NCI-H82 treated with DMSO at 0.1 percent for 48 hours (cell line): Measurements from ENCODE around the gene SOX15.

Experiments used
- DNase-seq: peaks from one replicate; lab custom pipeline; 2025; ENCODE audit not compliant: unreplicated experiment; lab: John Stamatoyannopoulos, UW

The SOX15 gene

DNA sequence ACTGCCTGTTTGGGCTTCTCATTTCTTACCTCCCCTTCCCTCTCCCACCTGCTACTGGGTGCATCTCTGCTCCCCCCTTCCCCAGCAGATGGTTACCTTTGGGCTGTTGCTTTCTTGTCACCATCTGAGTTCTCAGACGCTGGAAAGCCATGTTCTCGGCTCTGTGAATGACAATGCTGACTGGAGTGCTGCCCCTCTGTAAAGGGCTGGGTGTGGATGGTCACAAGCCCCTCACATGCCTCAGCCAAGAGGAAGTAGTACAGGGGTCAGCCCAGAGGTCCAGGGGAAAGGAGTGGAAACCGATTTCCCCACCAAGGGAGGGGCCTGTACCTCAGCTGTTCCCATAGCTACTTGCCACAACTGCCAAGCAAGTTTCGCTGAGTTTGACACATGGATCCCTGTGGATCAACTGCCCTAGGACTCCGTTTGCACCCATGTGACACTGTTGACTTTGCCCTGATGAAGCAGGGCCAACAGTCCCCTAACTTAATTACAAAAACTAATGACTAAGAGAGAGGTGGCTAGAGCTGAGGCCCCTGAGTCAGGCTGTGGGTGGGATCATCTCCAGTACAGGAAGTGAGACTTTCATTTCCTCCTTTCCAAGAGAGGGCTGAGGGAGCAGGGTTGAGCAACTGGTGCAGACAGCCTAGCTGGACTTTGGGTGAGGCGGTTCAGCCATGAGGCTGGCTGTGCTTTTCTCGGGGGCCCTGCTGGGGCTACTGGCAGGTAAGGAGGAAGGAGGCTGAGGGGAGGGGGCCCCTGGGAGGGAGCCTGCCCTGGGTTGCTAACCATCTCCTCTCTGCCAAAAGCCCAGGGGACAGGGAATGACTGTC lies 10.7 kb downstream of the SOX15 start, which contains the start of gene CD68:
CD68 (plus strand) TSS at position 638 of the 833 bp plus-strand sequence; CDS start at position 678, 40 bp downstream.
- DNase-seq: peak; percentile 74

DNA sequence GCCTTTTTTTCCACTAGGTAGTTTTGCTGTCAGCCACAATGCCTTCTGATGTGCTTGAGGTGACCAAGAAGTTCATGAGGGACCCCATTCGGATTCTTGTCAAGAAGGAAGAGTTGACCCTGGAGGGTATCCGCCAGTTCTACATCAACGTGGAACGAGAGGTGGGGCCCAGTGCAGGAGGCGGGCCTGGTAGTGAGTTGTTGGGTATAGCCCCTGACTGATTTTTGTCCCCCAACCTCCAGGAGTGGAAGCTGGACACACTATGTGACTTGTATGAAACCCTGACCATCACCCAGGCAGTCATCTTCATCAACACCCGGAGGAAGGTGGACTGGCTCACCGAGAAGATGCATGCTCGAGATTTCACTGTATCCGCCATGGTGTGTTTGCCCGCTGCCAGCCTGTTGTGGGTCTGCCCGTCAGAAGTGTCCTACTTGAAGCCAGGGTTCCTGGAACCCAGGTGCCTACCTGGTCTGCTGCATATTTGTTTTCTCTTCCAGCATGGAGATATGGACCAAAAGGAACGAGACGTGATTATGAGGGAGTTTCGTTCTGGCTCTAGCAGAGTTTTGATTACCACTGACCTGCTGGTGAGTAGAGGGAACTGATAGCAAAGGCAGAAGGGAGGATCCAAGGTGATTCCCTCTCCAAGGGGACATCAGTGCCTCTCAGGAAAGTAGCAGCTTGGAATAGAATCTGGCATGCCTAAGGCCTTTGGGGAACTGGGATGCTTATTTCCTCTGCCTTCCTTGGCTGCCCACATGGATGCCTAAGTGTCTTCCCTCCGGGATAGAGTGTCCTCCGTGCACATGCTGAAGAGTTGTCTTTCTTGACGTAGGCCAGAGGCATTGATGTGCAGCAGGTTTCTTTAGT lies 12.3 kb downstream of the SOX15 start:
- no peak for DNase-seq

DNA sequence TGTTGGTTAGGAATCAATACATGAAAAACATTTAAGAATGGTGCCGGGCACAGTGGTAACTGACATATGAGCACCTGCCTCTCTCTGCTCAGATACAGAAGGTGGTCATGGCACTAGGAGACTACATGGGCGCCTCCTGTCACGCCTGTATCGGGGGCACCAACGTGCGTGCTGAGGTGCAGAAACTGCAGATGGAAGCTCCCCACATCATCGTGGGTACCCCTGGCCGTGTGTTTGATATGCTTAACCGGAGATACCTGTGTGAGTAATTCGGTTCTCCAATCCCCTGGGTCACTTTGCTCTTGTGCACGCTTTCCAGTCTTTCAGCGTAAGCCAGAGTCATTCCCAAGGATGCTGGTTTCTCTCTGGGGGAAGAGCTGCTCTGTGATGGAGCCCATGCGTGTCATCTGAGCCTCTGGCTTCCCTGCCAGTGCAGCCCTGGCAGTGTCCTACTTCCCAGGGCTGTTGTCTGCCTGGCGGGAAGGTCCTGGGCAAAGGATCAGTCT lies 13.4 kb downstream of the SOX15 start:
- no peak for DNase-seq

DNA sequence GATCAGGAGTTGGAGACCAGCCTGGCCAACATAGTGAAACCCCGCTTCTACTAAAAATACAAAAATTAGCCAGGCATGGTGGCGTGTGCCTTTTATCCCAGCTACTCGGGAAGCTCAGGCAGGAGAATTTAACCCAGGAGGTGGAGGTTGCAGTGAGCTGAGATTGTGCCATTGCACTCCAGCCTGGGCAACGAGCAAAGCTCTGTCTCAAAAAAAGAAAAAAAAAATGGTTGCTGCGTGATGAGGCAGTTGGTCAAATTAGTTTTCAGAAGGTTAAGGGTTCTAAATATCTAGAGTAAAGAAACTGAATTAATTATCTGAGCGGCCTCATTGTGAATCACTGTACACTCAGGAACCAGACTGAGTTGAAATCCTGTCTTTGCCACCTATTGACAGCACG lies 13.9 kb downstream of the SOX15 start:
- DNase-seq: no peak

DNA sequence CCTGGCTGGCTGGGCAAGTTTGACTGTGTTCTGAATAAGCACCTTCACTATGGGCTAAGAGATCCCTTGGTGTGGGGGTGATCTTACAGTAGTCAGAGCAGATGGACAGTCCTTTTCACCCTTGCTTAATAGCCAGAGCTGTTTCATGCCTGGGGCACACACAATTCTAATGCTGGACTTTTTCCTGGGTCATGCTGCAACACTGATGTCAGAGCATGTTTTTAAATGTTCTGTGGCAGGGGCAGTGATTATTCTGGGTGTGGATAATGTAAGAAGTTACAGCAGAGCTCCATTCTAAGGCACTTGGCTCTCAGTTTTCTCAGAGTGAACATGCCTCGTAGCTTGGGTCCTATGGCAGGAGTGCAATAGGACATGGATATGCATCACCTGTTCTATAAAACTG lies 14.4 kb downstream of the SOX15 start:
- no peak for DNase-seq

DNA sequence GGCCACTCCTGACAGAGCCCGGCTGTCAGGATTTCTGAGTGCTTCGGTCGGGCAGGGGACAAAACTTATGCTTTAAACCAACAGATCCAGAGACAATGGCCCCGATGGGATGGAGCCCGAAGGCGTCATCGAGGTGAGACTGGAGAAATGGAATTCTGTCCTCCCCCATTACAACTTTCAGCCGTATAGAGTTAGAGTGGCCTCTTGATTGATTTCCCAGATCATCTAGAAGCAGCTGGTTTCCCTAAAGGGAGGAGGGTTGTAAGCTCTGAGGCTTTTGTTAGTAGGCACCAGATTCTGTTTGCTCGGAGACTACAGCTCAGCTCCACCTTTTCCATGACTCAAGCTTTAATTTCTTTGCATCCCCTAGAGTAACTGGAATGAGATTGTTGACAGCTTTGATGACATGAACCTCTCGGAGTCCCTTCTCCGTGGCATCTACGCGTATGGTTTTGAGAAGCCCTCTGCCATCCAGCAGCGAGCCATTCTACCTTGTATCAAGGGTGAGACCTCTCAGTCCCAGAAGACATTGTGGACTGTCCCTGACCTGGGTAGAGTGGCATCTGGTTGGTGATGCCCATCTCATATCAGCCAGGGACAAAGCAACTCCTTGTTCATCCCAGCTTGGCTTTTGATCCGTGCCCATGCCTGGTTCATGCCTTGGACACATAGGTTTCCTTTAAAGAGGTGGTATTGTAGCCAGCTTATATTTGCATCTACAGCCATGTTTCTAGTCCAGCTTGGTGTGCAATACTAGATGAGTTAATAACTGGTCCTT lies 15.5 kb downstream of the SOX15 start:
- no peak for DNase-seq

DNA sequence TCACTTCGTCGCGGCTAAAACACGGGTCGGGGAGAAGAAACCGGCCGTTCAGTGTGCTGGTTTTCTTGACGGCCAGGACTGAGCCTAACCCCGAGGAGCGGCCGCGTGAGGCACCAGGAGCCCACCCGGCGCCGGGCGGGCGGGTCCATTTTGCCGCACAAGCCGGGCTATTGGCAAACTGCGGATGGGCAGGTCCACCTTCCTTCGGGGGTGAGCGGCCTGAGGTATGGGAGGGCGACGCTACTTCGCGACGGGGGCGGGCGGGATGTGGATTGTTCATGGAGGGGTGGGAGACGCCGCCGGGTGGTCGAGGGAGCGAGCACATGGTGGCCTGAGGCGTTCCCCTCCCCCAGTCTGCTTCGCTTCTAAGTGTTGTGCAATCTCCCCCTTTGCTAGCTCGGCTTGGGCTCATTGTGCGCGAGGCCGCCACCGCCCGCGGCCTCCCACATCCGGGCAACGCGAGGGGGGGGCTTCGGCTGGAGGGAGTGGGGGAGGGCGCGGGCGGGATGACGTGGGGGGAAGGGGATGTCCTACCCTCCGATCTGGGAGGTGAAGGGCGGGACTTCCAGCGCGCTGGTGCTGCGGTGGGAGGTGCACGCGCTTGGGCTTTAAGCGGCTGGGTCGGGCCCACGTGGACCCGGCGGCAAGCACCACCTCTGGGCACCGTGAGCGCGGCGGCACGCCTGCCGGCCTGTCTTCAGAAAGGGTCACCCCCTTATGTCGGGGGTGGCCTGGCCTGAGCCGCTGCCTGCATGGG lies 16.4 kb downstream of the SOX15 start:
- peak; percentile 64 for DNase-seq

DNA sequence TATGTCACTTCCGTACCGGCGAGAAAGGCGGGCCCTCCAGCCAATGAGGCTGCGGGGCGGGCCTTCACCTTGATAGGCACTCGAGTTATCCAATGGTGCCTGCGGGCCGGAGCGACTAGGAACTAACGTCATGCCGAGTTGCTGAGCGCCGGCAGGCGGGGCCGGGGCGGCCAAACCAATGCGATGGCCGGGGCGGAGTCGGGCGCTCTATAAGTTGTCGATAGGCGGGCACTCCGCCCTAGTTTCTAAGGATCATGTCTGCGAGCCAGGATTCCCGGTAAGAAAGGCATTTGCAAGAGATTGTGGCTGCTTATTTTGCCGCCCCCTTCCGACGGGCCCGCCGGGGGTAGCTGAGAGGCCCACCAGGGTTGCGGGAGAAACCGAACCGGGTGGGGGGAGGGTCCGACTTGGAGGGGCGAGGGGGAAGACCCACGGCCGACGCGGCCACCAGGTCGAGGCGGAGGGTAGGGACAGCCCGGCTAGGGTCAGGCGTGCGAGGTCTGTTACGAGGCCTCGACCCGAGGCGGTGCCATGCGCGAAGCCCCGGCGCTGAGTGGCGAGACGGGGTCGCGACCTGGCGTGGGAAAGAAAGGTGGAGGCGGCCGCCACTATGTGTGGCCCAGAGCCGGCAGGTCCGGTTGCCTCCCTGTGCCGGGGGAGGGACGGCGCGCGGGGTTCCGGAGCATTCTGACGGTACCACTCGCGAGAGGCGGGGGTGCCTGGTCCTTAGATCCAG lies 17.1 kb downstream of the SOX15 start:
- DNase-seq: peak; percentile 98

DNA sequence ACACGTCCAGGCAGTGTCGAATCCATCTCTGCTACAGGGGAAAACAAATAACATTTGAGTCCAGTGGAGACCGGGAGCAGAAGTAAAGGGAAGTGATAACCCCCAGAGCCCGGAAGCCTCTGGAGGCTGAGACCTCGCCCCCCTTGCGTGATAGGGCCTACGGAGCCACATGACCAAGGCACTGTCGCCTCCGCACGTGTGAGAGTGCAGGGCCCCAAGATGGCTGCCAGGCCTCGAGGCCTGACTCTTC lies 17.6 kb downstream of the SOX15 start:
- no peak for DNase-seq

DNA sequence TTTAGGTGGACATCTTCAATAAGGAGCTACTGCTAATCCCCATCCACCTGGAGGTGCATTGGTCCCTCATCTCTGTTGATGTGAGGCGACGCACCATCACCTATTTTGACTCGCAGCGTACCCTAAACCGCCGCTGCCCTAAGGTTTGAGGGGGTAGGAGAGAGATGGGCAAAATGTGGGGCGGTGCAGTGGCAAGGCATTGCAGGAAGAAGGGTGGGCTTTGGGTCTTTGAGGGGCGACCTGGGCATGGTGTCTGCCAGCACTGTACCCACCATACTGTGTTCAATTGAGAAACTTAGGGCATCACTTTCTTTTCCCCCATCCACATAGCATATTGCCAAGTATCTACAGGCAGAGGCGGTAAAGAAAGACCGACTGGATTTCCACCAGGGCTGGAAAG lies 19.5 kb downstream of the SOX15 start:
- no peak for DNase-seq

DNA sequence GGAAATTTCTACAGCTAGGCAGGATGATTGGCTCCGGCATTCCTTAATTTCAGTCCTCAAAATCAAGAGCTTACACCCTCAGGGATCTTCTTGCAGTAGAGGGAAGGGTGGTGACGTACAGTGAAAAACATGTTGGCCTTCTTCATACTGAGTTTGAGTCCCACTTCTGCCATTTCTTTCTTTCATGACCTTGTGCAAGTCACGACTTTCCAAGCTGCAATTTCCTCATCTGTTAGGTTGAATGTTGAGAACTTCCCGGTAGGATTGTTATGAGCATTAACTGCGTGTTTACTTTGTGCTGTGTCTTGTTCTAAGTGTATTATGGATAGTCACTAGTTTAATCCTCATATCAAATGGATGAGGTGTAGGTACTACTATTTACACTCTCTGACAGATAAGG lies 20.3 kb downstream of the SOX15 start:
- DNase-seq: no peak

DNA sequence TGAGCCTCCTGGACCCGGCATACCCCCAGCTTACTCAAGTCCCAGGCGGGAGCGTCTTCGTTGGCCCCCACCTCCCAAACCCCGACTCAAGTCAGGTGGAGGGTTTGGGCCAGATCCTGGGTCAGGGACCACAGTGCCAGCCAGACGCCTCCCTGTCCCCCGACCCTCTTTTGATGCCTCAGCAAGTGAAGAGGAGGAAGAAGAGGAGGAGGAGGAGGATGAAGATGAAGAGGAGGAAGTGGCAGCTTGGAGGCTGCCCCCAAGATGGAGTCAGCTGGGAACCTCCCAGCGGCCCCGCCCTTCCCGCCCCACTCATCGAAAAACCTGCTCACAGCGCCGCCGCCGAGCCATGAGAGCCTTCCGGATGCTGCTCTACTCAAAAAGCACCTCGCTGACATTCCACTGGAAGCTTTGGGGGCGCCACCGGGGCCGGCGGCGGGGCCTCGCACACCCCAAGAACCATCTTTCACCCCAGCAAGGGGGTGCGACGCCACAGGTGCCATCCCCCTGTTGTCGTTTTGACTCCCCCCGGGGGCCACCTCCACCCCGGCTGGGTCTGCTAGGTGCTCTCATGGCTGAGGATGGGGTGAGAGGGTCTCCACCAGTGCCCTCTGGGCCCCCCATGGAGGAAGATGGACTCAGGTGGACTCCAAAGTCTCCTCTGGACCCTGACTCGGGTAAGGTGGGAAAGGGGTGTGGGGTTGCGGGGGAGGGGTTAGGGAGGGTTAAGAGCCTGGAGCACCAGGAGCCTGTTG lies 26.6 kb downstream of the SOX15 start:
- DNase-seq: no peak

DNA sequence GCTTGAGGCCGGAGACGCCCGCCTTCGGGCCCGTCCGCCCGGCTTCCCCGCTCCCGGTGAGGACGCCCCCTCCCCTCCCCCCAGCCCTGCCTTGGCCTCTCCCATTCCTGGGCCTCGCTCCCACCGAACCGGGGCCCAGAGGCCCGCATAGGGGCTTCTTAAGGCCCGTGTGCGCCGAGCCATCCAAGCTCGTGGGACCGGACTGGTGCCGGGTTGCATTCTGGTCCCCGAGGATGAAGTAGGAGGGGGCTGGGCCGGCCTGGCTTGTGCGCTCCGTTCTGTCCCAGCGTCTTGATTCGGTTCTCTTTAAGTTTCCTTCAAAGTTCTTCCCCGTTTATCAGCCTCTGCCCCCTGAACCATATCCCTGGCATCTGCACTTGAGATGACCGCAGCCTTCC lies 27.7 kb downstream of the SOX15 start:
- DNase-seq: no peak

DNA sequence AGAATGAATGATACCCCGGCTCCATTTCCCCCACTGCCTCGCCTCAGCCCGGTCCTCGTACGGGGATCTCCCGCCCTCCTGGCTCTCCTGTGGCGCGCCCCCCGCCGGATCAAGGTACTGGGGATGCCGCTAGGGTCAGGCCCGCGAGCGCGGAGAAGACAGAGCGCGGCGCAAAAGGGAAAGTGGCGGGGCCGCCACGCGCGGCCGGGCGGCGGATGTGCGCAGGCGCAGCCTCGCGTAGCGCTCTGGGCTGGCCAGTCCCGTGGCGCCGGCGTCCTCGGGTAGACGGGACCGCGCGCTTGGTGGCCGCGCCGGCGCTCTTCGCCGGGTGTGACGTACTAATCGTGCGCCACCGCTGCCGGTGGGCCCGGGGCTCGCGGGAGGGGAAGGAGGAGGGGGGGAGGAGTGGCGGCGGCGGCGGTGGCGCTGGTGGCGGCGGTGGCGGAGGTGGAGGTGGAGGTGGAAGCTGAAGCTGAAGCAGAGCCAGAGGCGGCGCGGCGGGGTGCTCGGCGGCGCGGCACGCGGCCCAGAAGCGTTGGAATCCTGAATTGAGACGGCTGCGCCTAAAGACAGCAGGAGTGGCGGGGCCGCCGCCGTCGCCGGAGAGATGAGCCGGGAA lies 28.2 kb downstream of the SOX15 start, which contains the start of gene SENP3:
SENP3 (plus strand) TSS at position 331 of the 619 bp plus-strand sequence. CDS start 1,158 bp downstream, outside the sequence.
- peak; percentile 66 for DNase-seq

DNA sequence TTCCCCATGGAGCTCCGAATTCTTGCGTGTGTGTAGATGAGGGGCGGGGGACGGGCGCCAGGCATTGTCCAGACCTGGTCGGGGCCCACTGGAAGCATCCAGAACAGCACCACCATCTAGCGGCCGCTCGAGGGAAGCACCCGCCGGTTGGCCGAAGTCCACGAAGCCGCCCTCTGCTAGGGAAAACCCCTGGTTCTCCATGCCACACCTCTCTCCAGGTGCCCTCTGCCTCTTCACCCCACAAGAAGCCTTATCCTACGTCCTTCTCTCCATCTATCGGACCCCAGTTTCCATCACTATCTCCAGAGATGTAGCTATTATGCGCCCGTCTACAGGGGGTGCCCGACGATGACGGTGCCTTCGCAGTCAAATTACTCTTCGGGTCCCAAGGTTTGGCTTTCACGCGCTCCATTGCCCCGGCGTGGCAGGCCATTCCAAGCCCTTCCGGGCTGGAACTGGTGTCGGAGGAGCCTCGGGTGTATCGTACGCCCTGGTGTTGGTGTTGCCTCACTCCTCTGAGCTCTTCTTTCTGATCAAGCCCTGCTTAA lies 28.8 kb downstream of the SOX15 start:
- peak; percentile 86 for DNase-seq

DNA sequence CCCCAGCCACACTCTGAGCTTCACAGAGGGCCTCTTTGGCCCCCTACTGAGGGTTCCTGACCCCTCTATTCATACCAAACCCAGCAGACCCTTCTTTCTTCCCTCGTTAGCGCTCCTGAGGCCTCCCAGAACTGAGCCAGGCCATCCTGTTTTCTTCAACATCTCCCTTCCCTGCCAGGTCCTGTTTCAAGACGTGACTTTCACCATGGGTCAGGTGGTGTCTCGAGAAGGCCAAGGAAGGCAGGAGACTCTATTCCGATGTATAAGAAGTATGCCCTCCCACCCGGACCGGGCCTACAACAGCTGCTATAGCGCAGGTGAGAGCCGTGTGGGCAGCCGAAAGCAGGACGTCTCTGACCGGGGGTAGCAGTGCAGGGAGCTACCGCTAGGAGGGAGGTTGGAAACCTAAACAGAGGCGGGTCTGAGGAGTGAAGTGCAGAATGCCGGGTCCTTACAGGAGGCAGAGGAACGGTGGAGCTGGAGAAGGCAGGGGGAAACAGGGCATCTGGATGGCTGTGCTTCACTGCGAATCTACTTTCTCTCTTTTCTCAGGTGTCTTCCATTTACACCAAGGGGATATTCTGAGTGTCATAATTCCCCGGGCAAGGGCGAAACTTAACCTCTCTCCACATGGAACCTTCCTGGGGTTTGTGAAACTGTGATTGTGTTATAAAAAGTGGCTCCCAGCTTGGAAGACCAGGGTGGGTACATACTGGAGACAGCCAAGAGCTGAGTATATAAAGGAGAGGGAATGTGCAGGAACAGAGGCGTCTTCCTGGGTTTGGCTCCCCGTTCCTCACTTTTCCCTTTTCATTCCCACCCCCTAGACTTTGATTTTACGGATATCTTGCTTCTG lies 29.5 kb downstream of the SOX15 start:
- DNase-seq: peak; percentile 34
